ENCODE measurements around the gene SORCS2. TPM values are rescaled to one million over a fixed set of nuclear protein-coding genes. Genes with fewer than 3 reads are reported as not detected.

SORCS2 gene
- total RNA-seq, 1 donor from 2014 or later, result 13.4 TPM

DNA sequence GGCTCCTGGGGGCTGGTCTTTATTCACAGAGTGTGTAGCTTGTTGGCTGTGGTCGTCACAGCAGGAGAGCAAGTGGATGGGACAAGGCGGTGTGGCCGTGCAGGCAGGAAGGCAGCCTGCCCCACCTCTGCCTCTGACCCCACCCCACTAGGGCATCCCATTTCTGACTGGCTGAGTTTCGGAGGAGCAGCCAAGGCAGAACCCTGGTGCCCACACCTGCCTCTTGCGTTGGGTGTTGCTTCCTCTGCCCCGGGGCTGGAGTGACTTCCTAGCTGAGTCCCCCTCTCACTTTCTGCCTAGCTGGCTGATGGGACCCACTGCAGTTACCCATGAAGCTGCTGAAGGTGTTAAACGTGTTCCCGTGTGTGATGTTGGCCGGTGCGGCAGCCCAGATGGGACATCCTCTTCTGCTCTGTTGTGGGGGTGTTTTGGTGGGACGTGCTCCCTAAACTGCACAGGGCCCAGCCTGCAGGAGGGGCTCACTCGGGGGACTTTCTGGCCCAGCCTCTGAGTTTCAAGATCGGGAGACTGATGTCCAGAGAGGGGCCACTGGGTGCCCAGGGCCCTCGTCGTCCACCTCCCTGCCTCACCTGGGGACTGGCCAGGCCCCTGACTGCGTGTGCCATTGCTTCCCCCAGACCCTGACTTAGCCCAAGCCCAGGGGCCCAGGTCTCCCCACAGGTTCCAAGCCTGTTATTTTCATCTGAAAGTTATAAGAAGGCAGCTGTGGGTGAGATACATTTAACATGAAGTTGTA, 140.9 kb downstream of the SORCS2 start:
- Mint-ChIP-seq H3K27ac (no peak overlapping the region), H3K9me3 (no peaks in the 10 kb centered on the region), H3K4me3 (no peak overlapping the region), H3K4me1 (ENCODE audit: unreplicated experiment) (peaks cover 9% of the 10 kb centered on the region), H3K27me3 (no peaks in the 10 kb centered on the region), H3K36me3 (no peaks in the 10 kb centered on the region)
- TF ChIP-seq, protein P1, sequence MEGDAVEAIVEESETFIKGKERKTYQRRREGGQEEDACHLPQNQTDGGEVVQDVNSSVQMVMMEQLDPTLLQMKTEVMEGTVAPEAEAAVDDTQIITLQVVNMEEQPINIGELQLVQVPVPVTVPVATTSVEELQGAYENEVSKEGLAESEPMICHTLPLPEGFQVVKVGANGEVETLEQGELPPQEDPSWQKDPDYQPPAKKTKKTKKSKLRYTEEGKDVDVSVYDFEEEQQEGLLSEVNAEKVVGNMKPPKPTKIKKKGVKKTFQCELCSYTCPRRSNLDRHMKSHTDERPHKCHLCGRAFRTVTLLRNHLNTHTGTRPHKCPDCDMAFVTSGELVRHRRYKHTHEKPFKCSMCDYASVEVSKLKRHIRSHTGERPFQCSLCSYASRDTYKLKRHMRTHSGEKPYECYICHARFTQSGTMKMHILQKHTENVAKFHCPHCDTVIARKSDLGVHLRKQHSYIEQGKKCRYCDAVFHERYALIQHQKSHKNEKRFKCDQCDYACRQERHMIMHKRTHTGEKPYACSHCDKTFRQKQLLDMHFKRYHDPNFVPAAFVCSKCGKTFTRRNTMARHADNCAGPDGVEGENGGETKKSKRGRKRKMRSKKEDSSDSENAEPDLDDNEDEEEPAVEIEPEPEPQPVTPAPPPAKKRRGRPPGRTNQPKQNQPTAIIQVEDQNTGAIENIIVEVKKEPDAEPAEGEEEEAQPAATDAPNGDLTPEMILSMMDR (conservative IDR thresholded peaks at IDR 0.05), result no peak
- no peak for DNase-seq (ENCODE audit: extremely low spot score, unreplicated experiment)

DNA sequence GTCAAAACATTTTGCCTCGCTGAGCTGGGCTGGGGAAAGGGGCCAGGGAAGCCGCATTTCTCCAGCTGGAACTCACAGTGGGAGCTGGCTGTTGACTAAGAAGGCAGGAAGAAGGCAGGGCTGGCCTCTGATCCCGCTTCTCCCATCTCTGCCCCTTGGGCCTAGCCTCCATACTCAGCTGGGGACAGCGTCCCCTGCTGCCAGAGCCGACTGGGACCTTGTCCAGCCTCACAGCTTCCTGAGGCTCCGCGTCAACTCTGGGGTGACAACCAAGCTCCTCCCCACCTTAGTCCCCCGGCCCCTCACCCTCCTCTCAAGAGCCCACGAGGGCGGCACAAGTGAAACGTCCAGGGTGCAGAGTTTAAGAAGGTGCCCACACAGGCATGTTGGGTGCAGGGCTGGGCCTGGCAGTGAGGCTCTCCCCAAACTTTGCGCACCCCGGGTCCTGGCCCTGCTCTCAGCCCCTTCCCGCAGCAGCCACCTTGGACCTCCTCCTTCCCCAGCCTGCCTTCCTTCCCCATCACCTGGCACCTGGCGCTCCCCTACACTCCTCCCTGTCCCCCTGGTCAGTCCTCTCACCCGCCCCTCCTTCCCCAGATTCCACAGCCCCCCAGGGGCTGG, 141.6 kb downstream of the SORCS2 start:
- no peak for DNase-seq (ENCODE audit: extremely low spot score, unreplicated experiment)
- Mint-ChIP-seq H3K27me3 (no peaks in the 10 kb centered on the region), H3K4me3 (no peak overlapping the region), H3K36me3 (no peaks in the 10 kb centered on the region), H3K4me1 (ENCODE audit: unreplicated experiment) (peaks cover 9% of the 10 kb centered on the region), H3K27ac (no peak overlapping the region), H3K9me3 (no peaks in the 10 kb centered on the region)
- TF ChIP-seq, protein P1 (conservative IDR thresholded peaks at IDR 0.05), result no peak

DNA sequence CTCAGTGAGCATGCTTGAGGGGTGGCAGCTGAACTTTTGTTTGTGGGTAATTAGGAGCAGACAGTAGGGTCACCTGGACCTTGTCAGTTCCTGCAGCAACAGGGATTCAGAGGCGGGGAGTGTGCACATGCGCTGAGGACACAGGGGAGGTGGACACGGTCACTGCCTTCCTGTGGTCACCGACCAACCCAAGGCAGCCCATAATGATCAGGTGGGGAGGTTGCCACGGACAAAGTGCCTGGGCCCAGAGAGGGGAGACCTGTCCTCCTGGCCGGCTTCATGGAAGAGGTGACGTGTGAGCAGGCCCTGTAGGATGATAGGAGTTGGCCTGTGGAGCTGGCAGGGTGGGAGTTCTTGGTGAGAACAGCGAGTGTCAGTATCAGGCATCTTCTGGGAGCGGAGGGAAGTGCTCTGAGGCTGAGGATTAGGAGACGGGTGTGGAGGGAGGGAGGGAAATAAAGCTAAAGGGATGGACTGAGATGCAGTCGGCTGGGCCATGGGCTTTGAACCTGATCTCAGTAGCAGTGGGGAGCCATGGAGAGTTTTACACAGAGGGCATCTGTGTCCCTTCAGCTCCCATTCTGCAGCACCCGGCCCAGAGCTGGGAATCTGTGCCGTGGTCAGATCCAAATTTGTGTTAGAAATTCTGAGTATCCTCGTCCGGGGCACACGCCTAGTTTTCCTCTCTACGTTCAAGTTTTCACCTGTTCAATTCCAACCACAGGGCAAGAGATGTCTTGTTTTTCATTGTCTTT, 142.4 kb downstream of the SORCS2 start:
- H3K4me1 Mint-ChIP-seq (ENCODE audit: unreplicated experiment), result peaks cover 9% of the 10 kb centered on the region
- no peak for DNase-seq (ENCODE audit: extremely low spot score, unreplicated experiment)
- no peaks in the 10 kb centered on the region for H3K27me3 Mint-ChIP-seq
- peak overlapping the region; percentile 31 for H3K4me3 Mint-ChIP-seq
- no peaks in the 10 kb centered on the region for H3K9me3 Mint-ChIP-seq
- TF ChIP-seq, protein P1 (conservative IDR thresholded peaks at IDR 0.05), result no peak
- no peaks in the 10 kb centered on the region for H3K36me3 Mint-ChIP-seq
- H3K27ac Mint-ChIP-seq, result peak overlapping the region; percentile 41

DNA sequence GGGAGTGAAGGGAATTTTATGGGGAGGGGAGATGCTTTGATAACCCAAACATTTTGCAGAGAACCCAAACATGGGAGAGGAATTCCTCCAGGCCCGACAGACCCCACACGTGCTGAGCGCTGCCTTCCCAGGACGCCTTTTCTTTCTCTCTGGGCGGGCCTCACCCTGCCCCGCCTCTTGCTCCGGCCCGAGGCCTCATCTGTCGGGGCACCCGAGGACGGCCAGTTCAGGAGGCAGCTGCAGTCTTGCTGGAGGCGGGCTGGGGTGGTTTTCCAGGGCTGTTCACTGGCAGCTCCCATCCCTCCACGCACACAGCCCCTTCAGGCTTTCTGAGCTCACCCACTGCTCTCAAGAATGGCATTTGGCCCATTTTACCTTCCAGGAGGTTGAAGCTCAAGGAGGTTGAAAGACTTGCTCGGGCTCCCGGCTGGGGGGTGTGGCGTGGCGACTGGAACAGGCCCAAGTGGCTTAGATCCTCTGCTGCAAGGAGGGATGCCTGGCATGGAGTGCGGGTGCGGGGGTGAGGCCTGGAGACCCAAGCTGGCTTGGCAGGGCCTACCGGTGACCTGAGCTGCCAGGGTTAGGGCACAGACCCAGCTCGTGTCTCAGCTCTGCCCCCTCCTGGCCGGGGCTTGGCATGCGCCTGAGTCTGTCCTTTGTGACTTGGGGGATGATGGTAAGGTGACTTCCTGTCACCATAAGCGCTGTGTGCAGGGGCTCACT, 143.2 kb downstream of the SORCS2 start:
- Mint-ChIP-seq H3K9me3 (no peaks in the 10 kb centered on the region), H3K27ac (peak overlapping the region; percentile 31), H3K27me3 (no peaks in the 10 kb centered on the region), H3K4me1 (ENCODE audit: unreplicated experiment) (peaks cover 9% of the 10 kb centered on the region), H3K36me3 (no peaks in the 10 kb centered on the region), H3K4me3 (no peak overlapping the region)
- DNase-seq (ENCODE audit: extremely low spot score, unreplicated experiment), result no peak
- TF ChIP-seq, protein P1 (conservative IDR thresholded peaks at IDR 0.05), result peak; percentile 79

DNA sequence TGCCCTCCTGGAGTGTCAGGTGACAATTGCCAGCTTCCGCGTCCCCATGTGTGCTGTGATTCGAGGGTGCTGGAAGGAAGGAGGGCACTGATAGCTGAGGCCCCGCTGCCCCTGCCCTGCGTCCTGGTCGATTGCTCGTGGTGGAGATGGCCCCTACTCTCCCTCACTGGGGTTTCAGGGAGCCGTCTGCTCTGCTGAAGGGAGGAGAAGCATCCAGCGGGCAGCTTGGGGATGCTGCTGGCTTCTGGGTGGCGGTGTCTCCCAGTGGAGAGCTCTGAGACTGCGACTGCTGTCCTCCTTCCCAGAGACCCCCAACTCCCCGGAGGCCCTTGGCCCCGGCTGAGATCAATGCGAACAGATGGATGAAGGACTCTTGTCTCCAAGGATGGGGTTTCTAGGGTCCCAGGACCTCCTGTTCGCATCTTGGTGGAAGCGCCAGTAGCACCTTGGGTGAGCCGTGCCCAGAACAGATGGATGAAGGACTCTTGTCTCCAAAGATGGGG, 143.8 kb downstream of the SORCS2 start:
- TF ChIP-seq, protein P1 (conservative IDR thresholded peaks at IDR 0.05), result no peak
- Mint-ChIP-seq H3K9me3 (no peaks in the 10 kb centered on the region), H3K27ac (no peak overlapping the region), H3K4me3 (no peak overlapping the region), H3K27me3 (no peaks in the 10 kb centered on the region), H3K4me1 (ENCODE audit: unreplicated experiment) (peaks cover 9% of the 10 kb centered on the region), H3K36me3 (no peaks in the 10 kb centered on the region)
- no peak for DNase-seq (ENCODE audit: extremely low spot score, unreplicated experiment)
